Left lung (tissue), 10 donors: ENCODE data around the gene NMT1. TPM values are rescaled to one million over a fixed set of nuclear protein-coding genes. Genes with fewer than 3 reads are reported as not detected.

Experiments used
- ATAC-seq: fragments of 200-7000 bp; cut with Tn5 transposase; one replicate; pipeline ENCODE4 v1.9.1; 2020; ENCODE audit warnings: moderate library complexity
- DNase-seq, 4 donors: peaks; one replicate each; pipeline ENCODE4 v3.0.0-alpha.2; 2013 to 2020
- H3K27ac ChIP-seq, 2 donors: fragments of 200-600 bp; sonication (generic) in 1 of 2; one replicate each; pipeline versions ENCODE4 v1.5.0 to v1.8.0; 2020 to 2021
- H3K27me3 ChIP-seq, 2 donors: fragments of 200-600 bp; sonication (generic) in 1 of 2; one replicate each; pipeline versions ENCODE4 v1.5.0 to v1.8.0; 2020 to 2021
- H3K36me3 ChIP-seq, 2 donors: fragments of 200-600 bp; sonication (generic) in 1 of 2; one replicate each; pipeline versions ENCODE4 v1.5.0 to v1.8.0; 2020 to 2021
- H3K4me1 ChIP-seq, 2 donors: fragments of 200-600 bp; one replicate each; pipeline ENCODE4 v1.8.0; 2021
- H3K4me3 ChIP-seq, 2 donors: fragments of 200-600 bp; sonication (generic) in 1 of 2; one replicate each; pipeline versions ENCODE4 v1.5.0 to v1.8.0; 2020 to 2021; ENCODE audit warnings: mild to moderate bottlenecking in 1 of 2
- H3K9me3 ChIP-seq, 2 donors: fragments of 200-600 bp; sonication (generic) in 1 of 2; one replicate each; pipeline versions ENCODE4 v1.5.0 to v1.8.0; 2020 to 2021
- CTCF ChIP-seq, 2 donors: fragments of 200-600 bp; sonication (generic) in 1 of 2; IDR thresholded peaks; one replicate each; pipeline versions ENCODE4 v1.5.0 to v1.8.0; 2021; ENCODE audit warnings: antibody characterized with exemption in 2 of 2
- intact Hi-C, 2 donors: fragments of 100-400 bp; cut with DNase I; formaldehyde crosslinking; loops; one replicate each; pipeline versions ENCODE4 v1.11.2 to v1.14.2; 2022
- polyA plus RNA-seq, 6 donors: library from polyadenylated mRNA; unstranded; fragments of 120-200 nt; gene quantifications; one replicate each; pipeline ENCODE4 v1.2.1, GENCODE V29; 2013; ENCODE audit not compliant: insufficient read length in 6 of 6
- total RNA-seq, 2 donors: library from RNA; stranded (reverse); fragmentation: NEBNext Ultra II Directional; extraction: Animal tissue kit (Norgen Biotek cat#: 25700); gene quantifications; one replicate each; pipeline ENCODE4 v1.2.1, GENCODE V29; 2021
- donor health status: DM: no; HTN: yes; CAD: no.
- donor health status: DM: no; HTN: no; CAD: no.

The NMT1 gene
- total and polyA plus RNA-seq, 8 donors: 59.8 to 129 (median 69.9) TPM

- no peak for ATAC-seq
- peak overlapping the region in 1 of 2 donors; percentile 18 for H3K27ac ChIP-seq
- no peak for TF ChIP-seq CTCF (IDR thresholded peaks at IDR 0.05)
- H3K9me3 ChIP-seq: no peaks in the 10 kb centered on the region
- peaks cover 22 to 54% of the 10 kb centered on the region in 2 donors for H3K4me1 ChIP-seq
- H3K4me3 ChIP-seq: no peak overlapping the region
- DNase-seq: peak in 1 of 4 donors; percentile 51
- no peaks in the 10 kb centered on the region for H3K27me3 ChIP-seq
- intact Hi-C loops: loop anchor here (10.0 kb wide), 2 partner anchors 65 to 215 kb away; partner anchors contain the start of gene GFAP (in 1 of the 2)
- no peaks in the 10 kb centered on the region for H3K36me3 ChIP-seq
Observed at GRCh38 chr17:45129940-45130680, 69.0 kb downstream of the NMT1 start.

GRCh38 chr17:45130681-45131615 is 69.8 kb downstream of the NMT1 start:
- TF ChIP-seq CTCF (IDR thresholded peaks at IDR 0.05): no peak
- intact Hi-C loops: loop anchor here in 1 of 2 donors (10.0 kb wide), 1 partner anchor 64 kb away; no protein-coding TSS in a partner anchor
- H3K4me1 ChIP-seq: peaks cover 22 to 57% of the 10 kb centered on the region in 2 donors
- H3K9me3 ChIP-seq: no peaks in the 10 kb centered on the region
- H3K4me3 ChIP-seq: peak overlapping the region; percentile 72 to 74
- no peak for ATAC-seq
- H3K27ac ChIP-seq: peak overlapping the region in 1 of 2 donors; percentile 18
- no peaks in the 10 kb centered on the region for H3K27me3 ChIP-seq
- H3K36me3 ChIP-seq: no peaks in the 10 kb centered on the region
- DNase-seq: peak in 1 of 4 donors; percentile 50

- DNase-seq (peak in 2 of 4 donors; percentile 53 to 90), ATAC-seq (no peak)
- peak; percentile 73 to 85 for TF ChIP-seq CTCF (IDR thresholded peaks at IDR 0.05)
- Histone ChIP-seq H3K36me3 (no peaks in the 10 kb centered on the region), H3K4me3 (peak overlapping the region; percentile 72 to 74), H3K27me3 (no peaks in the 10 kb centered on the region), H3K9me3 (no peaks in the 10 kb centered on the region), H3K4me1 (peaks cover 28 to 60% of the 10 kb centered on the region in 2 donors), H3K27ac (peak overlapping the region; percentile 90 to 98)
- intact Hi-C loops: loop anchor here in 1 of 2 donors (10.0 kb wide), 1 partner anchor 63 kb away; no protein-coding TSS in a partner anchor
Observed at GRCh38 chr17:45131616-45132319, 70.7 kb downstream of the NMT1 start.

- Histone ChIP-seq H3K36me3 (no peaks in the 10 kb centered on the region), H3K4me3 (peak within 1 kb of the TSS; percentile 72 to 74), H3K27me3 (no peaks in the 10 kb centered on the region), H3K27ac (peak within 1 kb of the TSS; percentile 90 to 98), H3K9me3 (no peaks in the 10 kb centered on the region), H3K4me1 (peaks cover 27 to 56% of the 10 kb centered on the region in 2 donors)
- no peak for TF ChIP-seq CTCF (IDR thresholded peaks at IDR 0.05)
- intact Hi-C loops: loop anchor here in 1 of 2 donors (10.0 kb wide), 1 partner anchor 63 kb away; no protein-coding TSS in a partner anchor
- peak in 1 of 4 donors; percentile 54 for DNase-seq
- ATAC-seq: no peak
Observed at GRCh38 chr17:45132320-45132571, 71.1 kb downstream of the NMT1 start, which contains the start of gene PLCD3. TSS of gene PLCD3 (minus strand) at chr17:45132515. CDS start at chr17:45132410, 105 bp downstream.
